Omental fat pad (tissue), 4 donors: ENCODE results near the gene ADAMTS16. TPM values are rescaled to one million over a fixed set of nuclear protein-coding genes. Genes with fewer than 3 reads are reported as not detected.

Experiments used
- ATAC-seq: fragments of 150-250 bp; one replicate; pipeline ENCODE4 v1.9.1; 2016; ENCODE audit warnings: mild to moderate bottlenecking, moderate library complexity; ENCODE audit not compliant: low FRiP score
- DNase-seq: peaks from one replicate; pipeline ENCODE4 v3.0.0-alpha.2; 2019; ENCODE audit warnings: low spot score
- CTCF ChIP-seq, 3 donors: fragments of 450-650 bp; IDR thresholded peaks; one replicate each; pipeline ENCODE4 v1.5.1; 2016 to 2017; ENCODE audit warnings: antibody characterized with exemption in 3 of 3, mild to moderate bottlenecking in 3 of 3, moderate library complexity in 2 of 3
- total RNA-seq, 4 donors: library from RNA; depleted of rRNA; stranded (reverse); fragments of >200 nt; gene quantifications; one replicate each; pipeline ENCODE4 v1.1.0, GENCODE V29; 2016

ADAMTS16 gene
- total RNA-seq, 4 donors from 2014 or later = 0.50 to 1.9 (median 1.3) TPM

- ATAC-seq (no peak), DNase-seq (no peak)
- TF ChIP-seq CTCF (IDR thresholded peaks at IDR 0.05) = no peak
Measured at GRCh38 chr5:5207828-5208227, 67.7 kb downstream of the ADAMTS16 start.

- no peak for TF ChIP-seq CTCF (IDR thresholded peaks at IDR 0.05)
- DNase-seq = no peak
- peak; percentile 44 for ATAC-seq
Measured at GRCh38 chr5:5209089-5209488, 69.0 kb downstream of the ADAMTS16 start.

- no peak for ATAC-seq
- TF ChIP-seq CTCF (IDR thresholded peaks at IDR 0.05) = no peak
- DNase-seq = no peak
Measured at GRCh38 chr5:5209510-5210286, 69.6 kb downstream of the ADAMTS16 start.

- ATAC-seq (no peak), DNase-seq (no peak)
- no peak for TF ChIP-seq CTCF (IDR thresholded peaks at IDR 0.05)
Measured at GRCh38 chr5:5217371-5217770, 77.2 kb downstream of the ADAMTS16 start.

GRCh38 chr5:5218396-5218795 is 78.3 kb downstream of the ADAMTS16 start:
- TF ChIP-seq CTCF (IDR thresholded peaks at IDR 0.05) = no peak
- DNase-seq (no peak), ATAC-seq (no peak)

GRCh38 chr5:5219541-5219940 is 79.4 kb downstream of the ADAMTS16 start:
- ATAC-seq (no peak), DNase-seq (no peak)
- TF ChIP-seq CTCF (IDR thresholded peaks at IDR 0.05) = no peak
